ENCODE data around the gene CTSS. TPM values are rescaled to one million over a fixed set of nuclear protein-coding genes. Genes with fewer than 3 reads are reported as not detected.

CTSS gene
- total and polyA plus RNA-seq, 8 donors = 6.5 to 126 (median 9.6) TPM

- H3K27ac ChIP-seq = peak overlapping the region in 3 of 4 donors; percentile 76 to 93 (median 85)
- H3K4me1 ChIP-seq = peaks cover 0 to 29% (median 5%) of the 10 kb centered on the region in 3 donors
- FAIRE-seq (no peak), DNase-seq (no peak), ATAC-seq (peak in 1 of 4 donors; percentile 30)
- WGBS, 2 donors = 4% methylated on average over 1 of the region's 1 CpG
- no peaks in the 10 kb centered on the region for H3K27me3 ChIP-seq
- no peak for TF ChIP-seq CTCF (IDR thresholded peaks at IDR 0.05)
- intact Hi-C loops (cut with DNase I) = no loop called here
- peak overlapping the region; percentile 33 to 56 (median 42) for H3K4me3 ChIP-seq
- no peaks in the 10 kb centered on the region for H3K9me3 ChIP-seq
- peaks cover 0 to 19% (median 10%) of the 10 kb centered on the region in 3 donors for H3K36me3 ChIP-seq
These were observed 69.4 kb downstream of the CTSS start for GRCh38 chr1:150696162-150696561.

GRCh38 chr1:150695561-150695960, 70.0 kb downstream of the CTSS start:
- no peak for TF ChIP-seq CTCF (IDR thresholded peaks at IDR 0.05)
- peaks cover 0 to 22% (median 10%) of the 10 kb centered on the region in 3 donors for H3K36me3 ChIP-seq
- peak overlapping the region in 2 of 4 donors; percentile 41 to 56 for H3K4me3 ChIP-seq

GRCh38 chr1:150692720-150693119, 72.9 kb downstream of the CTSS start:
- no peak for TF ChIP-seq CTCF (IDR thresholded peaks at IDR 0.05)
- intact Hi-C loops (cut with DNase I) = no loop called here
- Histone ChIP-seq H3K4me3 (no peak overlapping the region), H3K27ac (no peak overlapping the region), H3K4me1 (peaks cover 0 to 29% (median 10%) of the 10 kb centered on the region in 3 donors), H3K9me3 (no peaks in the 10 kb centered on the region), H3K27me3 (no peaks in the 10 kb centered on the region), H3K36me3 (peaks cover 0 to 22% (median 14%) of the 10 kb centered on the region in 3 donors)
- DNase-seq = no peak
- 22 to 25% methylated on average over 3 of the region's 3 CpGs for WGBS, 2 donors
- no peak for FAIRE-seq
- ATAC-seq = no peak

More at GRCh38 chr1:150695561-150695960, 70.0 kb downstream of the CTSS start:
- peak overlapping the region in 2 of 4 donors; percentile 85 to 93 for H3K27ac ChIP-seq
- DNase-seq = no peak
- no peaks in the 10 kb centered on the region for H3K27me3 ChIP-seq
- no peak for ATAC-seq
- no peak for FAIRE-seq
- 34 to 47% methylated on average over 4 of the region's 4 CpGs for WGBS, 2 donors
- H3K9me3 ChIP-seq = no peaks in the 10 kb centered on the region
- H3K4me1 ChIP-seq = peaks cover 0 to 29% (median 5%) of the 10 kb centered on the region in 3 donors
- intact Hi-C loops (cut with DNase I) = no loop called here

- no peak overlapping the region for H3K27ac ChIP-seq
- H3K4me3 ChIP-seq = no peak overlapping the region
- peaks cover 0 to 20% (median 9%) of the 10 kb centered on the region in 3 donors for H3K4me1 ChIP-seq
- no peak for ATAC-seq
- no peak for DNase-seq
- intact Hi-C loops (cut with DNase I) = no loop called here
- peaks cover 0 to 24% (median 13%) of the 10 kb centered on the region in 3 donors for H3K36me3 ChIP-seq
- TF ChIP-seq CTCF (IDR thresholded peaks at IDR 0.05) = no peak
- H3K27me3 ChIP-seq = no peaks in the 10 kb centered on the region
- no peaks in the 10 kb centered on the region for H3K9me3 ChIP-seq
- WGBS, 2 donors = 85 to 93% methylated on average over 1 of the region's 1 CpG
- no peak for FAIRE-seq
These were observed 76.8 kb downstream of the CTSS start for GRCh38 chr1:150688763-150689162.

GRCh38 chr1:150686275-150686674, 79.3 kb downstream of the CTSS start:
- no peak for ATAC-seq
- WGBS, 2 donors = 98 to 100% methylated on average over 3 of the region's 3 CpGs
- TF ChIP-seq CTCF (IDR thresholded peaks at IDR 0.05) = no peak

More at GRCh38 chr1:150686275-150686674, 79.3 kb downstream of the CTSS start:
- H3K36me3 ChIP-seq = peaks cover 0 to 15% (median 5%) of the 10 kb centered on the region in 3 donors
- no peaks in the 10 kb centered on the region for H3K27me3 ChIP-seq
- H3K9me3 ChIP-seq = no peaks in the 10 kb centered on the region
- no peak for DNase-seq
- no peak overlapping the region for H3K27ac ChIP-seq
- H3K4me3 ChIP-seq = no peak overlapping the region
- FAIRE-seq = no peak
- intact Hi-C loops (cut with DNase I) = no loop called here
- peaks cover 0 to 9% (median 4%) of the 10 kb centered on the region in 3 donors for H3K4me1 ChIP-seq

Measured in pancreas (tissue), 10 donors.